ENCODE data around the gene PHYHIPL.

DNA sequence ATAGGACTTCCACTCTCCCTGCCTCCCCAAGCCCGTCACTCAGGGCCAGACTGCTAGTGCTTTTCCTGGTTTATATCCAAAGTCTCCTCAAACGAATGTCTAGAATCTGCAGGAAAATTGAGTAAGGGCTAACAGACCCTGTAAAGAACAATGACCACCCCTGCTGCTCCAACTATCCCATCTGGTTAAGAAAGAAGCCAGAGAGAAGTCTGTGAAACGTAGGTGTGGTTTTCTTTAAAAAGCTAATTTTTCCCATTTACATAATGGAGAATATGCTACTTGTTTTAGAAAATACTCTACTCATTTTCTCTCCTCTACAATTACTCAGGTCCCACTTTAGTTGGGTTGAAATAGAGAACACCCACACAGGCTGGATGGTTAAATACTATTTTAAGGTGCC is 113.4 kb downstream of the PHYHIPL start:
- no peak for TF ChIP-seq CTCF (IDR thresholded peaks at IDR 0.05)
- TF ChIP-seq POLR2A (IDR thresholded peaks at IDR 0.05) = no peak

All from lower leg skin (tissue), 3 donors.